Upper lobe of left lung (tissue), 4 donors: ENCODE results near the gene PLEKHB2.

Source experiments
- CTCF ChIP-seq, 6 experiments: fragments of 450-650 bp in 4 of 6; fragments of 200-600 bp in 2 of 6; sonication (generic) in 2 of 6; IDR thresholded peaks; one replicate each; pipeline ENCODE4 v1.5.1; 2016 to 2019; ENCODE audit warnings: antibody characterized with exemption in 6 of 6
- EP300 ChIP-seq, 4 donors: sonication (generic); formaldehyde crosslinking; IDR thresholded peaks; one replicate each; pipeline ENCODE4 v1.5.1; 2017; ENCODE audit warnings: antibody characterized with exemption in 4 of 4, control low read depth in 2 of 4
- POLR2A ChIP-seq, 4 donors: fragments of 450-650 bp; IDR thresholded peaks; one replicate each; pipeline ENCODE4 v1.5.1; 2016 to 2017; ENCODE audit warnings: antibody characterized with exemption in 4 of 4, mild to moderate bottlenecking in 2 of 4
- POLR2AphosphoS5 ChIP-seq, 2 donors: sonication (generic); formaldehyde crosslinking; IDR thresholded peaks; one replicate each; pipeline ENCODE4 v1.5.1; 2017; ENCODE audit warnings: antibody characterized with exemption in 2 of 2

- TF ChIP-seq CTCF (IDR thresholded peaks at IDR 0.05), result no peak
- no peak for TF ChIP-seq EP300 (IDR thresholded peaks at IDR 0.05)
- TF ChIP-seq POLR2AphosphoS5 (IDR thresholded peaks at IDR 0.05), result no peak
- TF ChIP-seq POLR2A (IDR thresholded peaks at IDR 0.05), result no peak
Observed at GRCh38 chr2:131152074-131152473, 46.9 kb downstream of the PLEKHB2 start.
